GM12878 (cell line): Measurements from ENCODE around the gene CLMP.

Source experiments
- CTCF ChIP-seq, 3 experiments: IDR thresholded peaks in 2 of 3; conservative IDR thresholded peaks in 1 of 3; 2 replicates each; pipeline ENCODE4 v1.5.1; 2011; ENCODE audit warnings: low read depth in 3 of 3, low read length in 3 of 3, mild to moderate bottlenecking in 3 of 3, control low read depth in 2 of 3, moderate library complexity in 2 of 3, inconsistent platforms in 1 of 3, mixed read lengths in 1 of 3; ENCODE audit not compliant: control insufficient read depth in 2 of 3, insufficient read depth in 1 of 3; ENCODE audit errors: extremely low read depth in 1 of 3
- EP300 ChIP-seq, 2 experiments: fragments of 150-350 bp in 1 of 2; IDR thresholded peaks; 2 replicates each; pipeline ENCODE4 v1.6.1; 2011 to 2012; ENCODE audit warnings: low read depth in 2 of 2, low read length in 2 of 2, borderline replicate concordance in 1 of 2, improper control_type of control experiment in 1 of 2, inconsistent platforms in 1 of 2; ENCODE audit not compliant: control insufficient read depth in 1 of 2
- HDGF ChIP-seq: fragments of 450-650 bp; IDR thresholded peaks from 2 replicates; pipeline ENCODE4 v1.6.1; 2016; ENCODE audit warnings: antibody characterized with exemption
- KAT2A ChIP-seq: conservative IDR thresholded peaks from 2 replicates; pipeline ENCODE4 v1.6.1; 2011; ENCODE audit warnings: low read depth, low read length; ENCODE audit not compliant: control insufficient read depth
- POLR2A ChIP-seq: IDR thresholded peaks from 2 replicates; pipeline ENCODE4 v1.6.1; 2011; ENCODE audit warnings: low read depth, mild to moderate bottlenecking, low read length
- SPI1 ChIP-seq: IDR thresholded peaks from 2 replicates; pipeline ENCODE4 v1.6.1; 2011; ENCODE audit warnings: low read depth, mild to moderate bottlenecking, low read length, moderate library complexity, borderline replicate concordance; ENCODE audit not compliant: insufficient read depth
- USF2 ChIP-seq: IDR thresholded peaks from 2 replicates; pipeline ENCODE4 v1.6.1; 2011; ENCODE audit warnings: low read depth, low read length, improper control_type of control experiment, borderline replicate concordance
- TF ChIP-seq, protein P1 (sequence below): fragments of 450-650 bp; formaldehyde crosslinking; IDR thresholded peaks from 2 replicates; pipeline ENCODE4 v1.5.0; 2022; ENCODE audit warnings: mild to moderate bottlenecking, missing genetic modification characterization
- TF ChIP-seq, protein P2 (sequence below): IDR thresholded peaks from 2 replicates; pipeline ENCODE4 v1.6.1; 2012; ENCODE audit warnings: low read length, inconsistent platforms

- no peak for TF ChIP-seq SPI1
- TF ChIP-seq EP300 (IDR thresholded peaks at IDR 0.05; ENCODE audit: borderline replicate concordance in 1 of 2, control insufficient read depth in 1 of 2, low read depth in 2 of 2, low read length in 2 of 2): no peak
- TF ChIP-seq, protein P1, sequence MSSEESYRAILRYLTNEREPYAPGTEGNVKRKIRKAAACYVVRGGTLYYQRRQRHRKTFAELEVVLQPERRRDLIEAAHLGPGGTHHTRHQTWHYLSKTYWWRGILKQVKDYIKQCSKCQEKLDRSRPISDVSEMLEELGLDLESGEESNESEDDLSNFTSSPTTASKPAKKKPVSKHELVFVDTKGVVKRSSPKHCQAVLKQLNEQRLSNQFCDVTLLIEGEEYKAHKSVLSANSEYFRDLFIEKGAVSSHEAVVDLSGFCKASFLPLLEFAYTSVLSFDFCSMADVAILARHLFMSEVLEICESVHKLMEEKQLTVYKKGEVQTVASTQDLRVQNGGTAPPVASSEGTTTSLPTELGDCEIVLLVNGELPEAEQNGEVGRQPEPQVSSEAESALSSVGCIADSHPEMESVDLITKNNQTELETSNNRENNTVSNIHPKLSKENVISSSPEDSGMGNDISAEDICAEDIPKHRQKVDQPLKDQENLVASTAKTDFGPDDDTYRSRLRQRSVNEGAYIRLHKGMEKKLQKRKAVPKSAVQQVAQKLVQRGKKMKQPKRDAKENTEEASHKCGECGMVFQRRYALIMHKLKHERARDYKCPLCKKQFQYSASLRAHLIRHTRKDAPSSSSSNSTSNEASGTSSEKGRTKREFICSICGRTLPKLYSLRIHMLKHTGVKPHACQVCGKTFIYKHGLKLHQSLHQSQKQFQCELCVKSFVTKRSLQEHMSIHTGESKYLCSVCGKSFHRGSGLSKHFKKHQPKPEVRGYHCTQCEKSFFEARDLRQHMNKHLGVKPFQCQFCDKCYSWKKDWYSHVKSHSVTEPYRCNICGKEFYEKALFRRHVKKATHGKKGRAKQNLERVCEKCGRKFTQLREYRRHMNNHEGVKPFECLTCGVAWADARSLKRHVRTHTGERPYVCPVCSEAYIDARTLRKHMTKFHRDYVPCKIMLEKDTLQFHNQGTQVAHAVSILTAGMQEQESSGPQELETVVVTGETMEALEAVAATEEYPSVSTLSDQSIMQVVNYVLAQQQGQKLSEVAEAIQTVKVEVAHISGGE (CRISPR knock-in tag): no peak
- TF ChIP-seq, protein P2, sequence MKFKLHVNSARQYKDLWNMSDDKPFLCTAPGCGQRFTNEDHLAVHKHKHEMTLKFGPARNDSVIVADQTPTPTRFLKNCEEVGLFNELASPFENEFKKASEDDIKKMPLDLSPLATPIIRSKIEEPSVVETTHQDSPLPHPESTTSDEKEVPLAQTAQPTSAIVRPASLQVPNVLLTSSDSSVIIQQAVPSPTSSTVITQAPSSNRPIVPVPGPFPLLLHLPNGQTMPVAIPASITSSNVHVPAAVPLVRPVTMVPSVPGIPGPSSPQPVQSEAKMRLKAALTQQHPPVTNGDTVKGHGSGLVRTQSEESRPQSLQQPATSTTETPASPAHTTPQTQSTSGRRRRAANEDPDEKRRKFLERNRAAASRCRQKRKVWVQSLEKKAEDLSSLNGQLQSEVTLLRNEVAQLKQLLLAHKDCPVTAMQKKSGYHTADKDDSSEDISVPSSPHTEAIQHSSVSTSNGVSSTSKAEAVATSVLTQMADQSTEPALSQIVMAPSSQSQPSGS: no peak
- no peak for TF ChIP-seq HDGF
- TF ChIP-seq USF2: no peak
- no peak for TF ChIP-seq CTCF (IDR thresholded peaks at IDR 0.05 in 2 of 3, conservative IDR thresholded peaks at IDR 0.05 in 1 of 3; ENCODE audit: control insufficient read depth in 2 of 3, extremely low read depth in 1 of 3, insufficient read depth in 1 of 3, low read depth in 3 of 3, low read length in 3 of 3)
- no peak for TF ChIP-seq POLR2A
- TF ChIP-seq KAT2A: no peak
These were observed 143.4 kb downstream of the CLMP start for GRCh38 chr11:123051634-123052033.
